Retina (tissue), 1 donor: Measurements from ENCODE around the gene AOX1.
"Not testable (repeated sequence)": the region's sequence is repeated elsewhere in the genome, so short reads cannot be mapped to it uniquely, and the experiment has no call there.

ENCODE experiments used
- DNase-seq: peaks from one replicate; pipeline ENCODE4 v3.0.0-alpha.2; 2016

Gene AOX1

DNA sequence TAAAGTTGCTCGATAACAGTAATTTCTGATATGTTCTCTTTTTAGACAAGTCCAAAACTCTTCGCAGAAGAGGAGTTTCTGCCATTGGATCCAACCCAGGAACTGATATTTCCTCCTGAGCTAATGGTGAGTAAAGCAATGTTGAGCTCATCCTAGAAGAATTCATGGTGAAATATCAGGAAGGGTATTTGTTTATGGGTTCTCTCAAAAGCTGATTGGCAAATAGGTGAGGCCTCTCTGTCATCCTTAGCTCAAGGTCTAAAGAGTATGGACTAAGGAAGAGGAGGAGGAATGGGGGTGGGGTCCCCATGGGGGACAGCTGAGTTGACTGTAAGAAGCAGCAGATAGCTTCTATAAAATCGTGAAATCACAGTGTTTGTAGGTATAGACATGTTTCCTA is 18.2 kb downstream of the AOX1 start:
- no peak for DNase-seq

DNA sequence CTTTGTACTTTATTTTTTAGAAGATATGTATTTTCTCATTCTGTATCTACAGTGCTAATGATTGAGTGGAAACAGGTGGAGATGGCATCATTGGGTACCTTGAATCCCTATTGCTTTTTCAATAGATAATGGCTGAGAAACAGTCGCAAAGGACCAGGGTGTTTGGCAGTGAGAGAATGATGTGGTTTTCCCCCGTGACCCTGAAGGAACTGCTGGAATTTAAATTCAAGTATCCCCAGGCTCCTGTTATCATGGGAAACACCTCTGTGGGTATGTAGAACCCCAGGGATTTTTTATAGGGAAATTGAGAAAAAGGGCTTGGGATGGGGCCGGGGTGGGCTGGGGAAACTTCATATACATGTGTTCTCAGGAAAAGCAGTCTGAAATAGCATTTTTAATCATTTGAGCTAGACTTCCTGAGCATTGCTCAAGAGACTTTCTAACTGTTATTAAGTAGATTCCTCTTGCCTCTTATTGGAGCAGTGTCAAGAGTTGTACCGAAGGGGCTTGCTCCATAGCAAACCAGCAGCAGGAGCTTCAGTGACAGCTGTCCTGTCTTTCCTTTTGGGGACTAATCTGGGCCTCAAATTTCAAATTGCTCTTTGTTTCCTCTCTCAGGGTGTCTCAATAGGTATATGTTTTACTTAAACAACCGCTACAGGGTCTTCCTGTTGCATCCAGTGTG is 18.9 kb downstream of the AOX1 start:
- no peak for DNase-seq

GRCh38 chr2:200608341-200609027 is 22.7 kb downstream of the AOX1 start:
- DNase-seq, result no peak

GRCh38 chr2:200609028-200609614 is 23.3 kb downstream of the AOX1 start:
- DNase-seq, result no peak

DNA sequence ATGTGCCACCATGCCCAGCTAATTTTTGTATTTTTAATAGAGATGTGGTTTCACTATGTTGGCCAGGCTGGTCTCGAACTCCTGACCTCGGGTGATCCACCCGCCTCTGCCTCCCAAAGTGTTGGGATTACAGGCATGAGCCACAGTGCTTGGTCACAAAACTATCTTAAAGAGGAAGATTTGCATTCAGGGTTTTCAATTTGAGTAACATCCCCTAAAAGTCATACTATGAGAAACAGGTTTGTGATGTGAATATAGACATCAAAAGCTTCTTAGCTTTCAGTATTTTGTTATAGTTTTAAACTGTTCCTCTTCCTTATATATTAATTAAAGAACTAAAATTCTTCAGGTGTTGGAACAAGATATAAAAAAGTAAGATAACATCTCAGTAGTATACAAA is 24.4 kb downstream of the AOX1 start:
- DNase-seq, result not testable (repeated sequence)

DNA sequence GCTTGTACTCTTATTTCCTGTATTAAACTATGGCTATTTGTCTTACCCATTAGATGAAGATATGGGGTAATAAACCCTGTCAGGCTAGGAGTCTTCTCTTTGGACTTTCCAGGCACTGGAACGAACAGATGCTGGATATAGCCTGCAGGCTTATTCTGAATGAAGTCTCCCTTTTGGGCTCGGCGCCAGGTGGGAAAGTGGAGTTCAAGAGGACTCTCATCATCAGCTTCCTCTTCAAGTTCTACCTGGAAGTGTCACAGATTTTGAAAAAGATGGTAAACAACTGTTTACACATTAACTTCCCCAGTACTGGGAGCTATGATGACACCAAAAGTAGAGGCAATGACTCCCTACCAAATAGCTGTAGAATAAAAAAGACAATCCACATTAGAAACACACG is 27.9 kb downstream of the AOX1 start:
- no peak for DNase-seq

DNA sequence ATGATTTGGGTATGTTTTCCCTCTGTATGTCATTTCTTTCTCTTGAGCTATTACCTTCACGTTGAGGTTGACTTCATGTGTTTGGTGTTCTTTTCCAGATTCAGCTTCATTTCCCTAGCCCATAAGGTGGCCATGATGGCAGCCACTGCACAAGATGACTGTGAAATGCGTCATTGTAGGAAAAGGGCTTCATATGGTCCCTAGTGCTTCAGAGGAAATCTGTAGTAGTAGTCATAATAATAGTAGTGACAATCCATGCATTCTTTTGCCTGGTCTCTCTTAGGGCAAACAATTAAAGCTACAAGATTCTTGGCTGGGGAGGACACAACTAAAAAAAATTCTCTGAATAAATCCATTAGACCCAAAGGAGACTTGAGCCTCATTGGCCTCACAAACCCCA is 28.4 kb downstream of the AOX1 start:
- no peak for DNase-seq

- DNase-seq, result no peak
Observed at GRCh38 chr2:200615247-200615646, 29.4 kb downstream of the AOX1 start.

- DNase-seq, result no peak
Observed at GRCh38 chr2:200616193-200616592, 30.4 kb downstream of the AOX1 start.

DNA sequence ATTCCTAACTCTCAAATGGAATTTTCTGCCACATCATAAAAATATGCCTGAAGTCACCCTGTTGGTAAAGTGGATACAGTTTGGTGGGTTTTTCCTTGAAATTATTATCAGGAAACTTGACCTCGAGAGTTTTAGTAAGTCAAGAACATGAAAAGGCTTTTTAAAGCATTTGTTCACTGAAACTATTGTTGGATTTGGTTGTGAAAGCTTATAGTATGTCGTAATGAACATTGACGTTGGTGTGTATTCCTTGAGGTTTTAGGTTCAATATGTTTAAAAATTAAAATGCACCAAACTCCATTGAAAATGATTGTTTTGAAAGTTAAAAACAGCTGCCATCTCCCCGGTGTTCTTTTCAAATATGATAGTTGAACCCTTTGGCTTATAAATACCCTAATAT is 30.8 kb downstream of the AOX1 start:
- DNase-seq, result no peak

GRCh38 chr2:200617156-200618053 is 31.6 kb downstream of the AOX1 start:
- no peak for DNase-seq

GRCh38 chr2:200618054-200618419 is 32.2 kb downstream of the AOX1 start:
- DNase-seq, result no peak

DNA sequence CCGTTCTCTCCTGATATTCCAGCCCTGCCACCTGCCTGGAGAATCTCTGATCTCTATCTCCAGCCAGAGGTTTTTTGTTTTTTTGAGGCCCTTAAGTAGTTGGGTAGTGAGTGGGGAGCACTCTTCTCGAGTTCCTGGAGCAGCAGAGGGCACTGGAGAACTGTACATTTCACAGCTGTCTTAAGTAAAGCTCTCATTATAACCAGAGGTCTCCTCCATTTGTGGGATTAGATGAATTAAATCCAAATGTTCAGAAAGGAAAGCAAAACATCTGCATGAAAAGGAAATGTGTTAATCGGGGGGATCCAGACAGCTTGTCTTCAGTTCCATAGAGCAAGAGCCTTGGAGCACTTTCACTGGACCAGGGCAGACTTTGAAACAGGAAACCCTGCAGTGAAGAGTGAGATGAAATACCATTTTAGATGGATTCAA is 32.8 kb downstream of the AOX1 start:
- DNase-seq, result no peak

DNA sequence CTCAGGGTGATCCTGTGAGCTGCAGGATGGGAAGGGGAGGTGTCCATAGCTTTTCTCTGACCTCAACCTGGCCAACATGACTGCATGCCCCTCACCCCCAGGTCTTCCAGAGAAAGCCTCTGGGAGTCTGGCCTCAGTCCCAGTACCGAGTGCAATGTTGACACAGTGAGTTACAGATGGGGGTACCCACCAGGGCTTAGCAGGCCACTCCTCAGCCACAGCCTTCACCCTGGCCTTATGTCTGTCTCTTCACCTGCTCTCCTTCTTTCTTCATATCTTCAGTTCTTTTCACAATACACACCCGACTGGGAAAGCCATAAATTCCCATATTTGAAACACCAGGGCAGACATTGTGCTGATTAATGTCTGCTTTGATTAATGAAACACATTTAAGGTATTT is 33.5 kb downstream of the AOX1 start:
- no peak for DNase-seq

DNA sequence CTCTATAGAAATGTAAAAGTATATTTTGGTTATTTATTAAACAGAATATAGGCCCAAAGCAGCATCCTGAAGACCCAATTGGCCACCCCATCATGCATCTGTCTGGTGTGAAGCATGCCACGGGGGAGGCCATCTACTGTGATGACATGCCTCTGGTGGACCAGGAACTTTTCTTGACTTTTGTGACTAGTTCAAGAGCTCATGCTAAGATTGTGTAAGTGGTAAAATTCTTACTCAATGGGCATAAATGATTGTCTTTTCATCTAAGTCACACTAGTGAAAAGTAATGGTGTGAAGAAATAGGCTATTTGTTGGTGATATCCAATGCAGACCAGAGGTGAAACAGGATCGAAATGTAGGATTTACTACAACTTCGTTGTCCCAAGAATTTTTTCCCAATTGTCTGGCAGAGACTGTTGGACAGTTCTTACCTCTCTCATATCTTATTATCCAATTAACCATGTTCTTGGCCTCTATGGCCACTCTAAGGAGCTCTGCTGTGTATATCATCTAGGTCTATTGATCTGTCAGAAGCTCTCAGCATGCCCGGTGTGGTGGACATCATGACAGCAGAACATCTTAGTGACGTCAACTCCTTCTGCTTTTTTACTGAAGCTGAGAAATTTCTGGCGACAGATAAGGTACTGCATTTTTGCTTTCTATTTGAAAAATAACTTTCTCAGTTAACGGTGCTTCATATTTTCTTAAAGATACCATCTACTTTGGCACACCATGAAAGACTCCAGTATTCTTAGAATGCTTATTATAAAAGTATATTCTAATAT is 35.0 kb downstream of the AOX1 start:
- DNase-seq, result no peak

DNA sequence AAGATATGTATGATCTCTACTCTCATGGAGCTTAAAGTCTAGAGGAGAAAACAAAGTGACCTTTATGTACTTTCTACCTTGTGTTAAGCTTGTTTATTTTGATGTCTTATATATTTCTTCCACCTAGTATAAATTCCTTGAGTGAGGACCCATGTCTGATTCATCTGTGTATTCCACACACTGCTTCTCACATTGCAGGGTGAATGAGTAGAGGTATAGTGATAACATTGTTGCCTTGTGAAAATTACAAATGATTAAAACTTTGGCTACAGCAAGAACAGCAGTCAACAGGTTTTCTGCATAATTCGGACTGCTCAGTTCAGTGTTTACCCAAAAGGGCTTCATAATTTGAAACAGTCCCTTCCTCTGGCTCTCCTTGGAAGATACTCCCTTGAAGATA is 36.3 kb downstream of the AOX1 start:
- DNase-seq, result no peak

DNA sequence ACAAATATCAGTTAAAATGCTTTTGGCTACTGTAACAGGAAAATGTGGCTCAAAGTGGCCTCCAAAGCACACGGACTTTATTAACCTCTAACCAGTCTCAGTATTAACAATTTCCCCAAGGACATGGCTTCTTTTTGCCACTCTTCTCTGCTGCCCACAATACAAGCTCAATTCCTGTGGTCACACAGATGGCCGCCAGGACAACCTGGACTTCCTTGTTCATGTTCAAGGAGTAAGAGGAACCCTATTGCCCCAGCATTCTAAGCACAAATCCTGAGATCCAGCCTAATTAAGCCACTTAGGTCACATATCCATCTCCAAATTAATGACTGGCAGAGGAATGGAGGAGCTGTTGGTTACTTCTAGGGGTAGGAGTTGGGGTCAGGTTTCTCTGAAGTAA is 38.2 kb downstream of the AOX1 start:
- no peak for DNase-seq

DNA sequence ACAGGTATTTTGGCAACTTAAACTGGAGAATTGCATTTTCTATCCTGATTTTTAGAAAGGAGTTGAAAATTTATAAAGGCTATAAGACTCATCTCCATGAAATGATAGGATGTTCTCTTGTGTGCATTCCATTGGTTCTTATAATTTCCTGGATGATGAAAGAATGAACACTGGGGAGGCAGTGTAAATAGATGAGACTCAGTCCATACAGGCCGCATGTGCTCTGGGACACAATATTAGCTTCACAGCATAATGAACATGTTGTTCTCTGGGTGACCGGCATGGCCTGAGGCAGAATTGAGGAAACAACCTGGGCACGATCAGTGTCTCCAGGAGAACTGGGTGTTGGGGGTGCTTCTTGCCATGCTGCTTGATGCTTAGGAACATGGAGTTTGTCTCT is 38.8 kb downstream of the AOX1 start:
- DNase-seq, result no peak

GRCh38 chr2:200625282-200625681 is 39.5 kb downstream of the AOX1 start:
- DNase-seq, result no peak

- DNase-seq, result no peak
Observed at GRCh38 chr2:200625958-200626363, 40.1 kb downstream of the AOX1 start.

- no peak for DNase-seq
Observed at GRCh38 chr2:200627110-200627770, 41.4 kb downstream of the AOX1 start.

- DNase-seq, result not testable (repeated sequence)
Observed at GRCh38 chr2:200628461-200628860, 42.6 kb downstream of the AOX1 start.
